ENCODE results near the gene KRT33B. TPM values are rescaled to one million over a fixed set of nuclear protein-coding genes. Genes with fewer than 3 reads are reported as not detected.

KRT33B gene
- total and polyA plus RNA-seq, 7 donors = not detected

- 70 to 75% methylated on average over 5 of the region's 5 CpGs for WGBS, 2 donors
Measured at GRCh38 chr17:41393294-41393693, 23.7 kb upstream of the KRT33B start.

GRCh38 chr17:41392278-41392677 lies 22.7 kb upstream of the KRT33B start:
- Histone ChIP-seq H3K4me1 (no peaks in the 10 kb centered on the region), H3K27me3 (no peaks in the 10 kb centered on the region), H3K9me3 (no peaks in the 10 kb centered on the region), H3K27ac (no peak overlapping the region), H3K36me3 (no peaks in the 10 kb centered on the region), H3K4me3 (no peak overlapping the region)
- intact Hi-C loops (cut with DNase I) = no loop called here
- TF ChIP-seq CTCF (IDR thresholded peaks at IDR 0.05) (no peak), POLR2A (IDR thresholded peaks at IDR 0.05) (no peak), EP300 (IDR thresholded peaks at IDR 0.05) (no peak), POLR2AphosphoS5 (IDR thresholded peaks at IDR 0.05) (no peak)
- no peak for DNase-seq
- WGBS, 2 donors = 95 to 98% methylated on average over 1 of the region's 1 CpG

More at GRCh38 chr17:41393294-41393693, 23.7 kb upstream of the KRT33B start:
- intact Hi-C loops (cut with DNase I) = no loop called here
- H3K27ac ChIP-seq = no peak overlapping the region
- no peaks in the 10 kb centered on the region for H3K4me1 ChIP-seq
- DNase-seq = no peak
- no peaks in the 10 kb centered on the region for H3K9me3 ChIP-seq
- H3K4me3 ChIP-seq = no peak overlapping the region
- H3K27me3 ChIP-seq = peaks cover 0 to under 1% (median 0%) of the 10 kb centered on the region in 3 donors
- no peaks in the 10 kb centered on the region for H3K36me3 ChIP-seq
- no peak for TF ChIP-seq EP300 (IDR thresholded peaks at IDR 0.05)
- TF ChIP-seq POLR2AphosphoS5 (IDR thresholded peaks at IDR 0.05) = no peak
- TF ChIP-seq CTCF (IDR thresholded peaks at IDR 0.05) = no peak
- no peak for TF ChIP-seq POLR2A (IDR thresholded peaks at IDR 0.05)

GRCh38 chr17:41391535-41391934 lies 21.9 kb upstream of the KRT33B start:
- H3K9me3 ChIP-seq = peaks cover 0 to 5% (median 2%) of the 10 kb centered on the region in 4 donors
- no peaks in the 10 kb centered on the region for H3K36me3 ChIP-seq
- no peak for DNase-seq
- TF ChIP-seq CTCF (IDR thresholded peaks at IDR 0.05) (no peak), POLR2AphosphoS5 (IDR thresholded peaks at IDR 0.05) (no peak), EP300 (IDR thresholded peaks at IDR 0.05) (no peak), POLR2A (IDR thresholded peaks at IDR 0.05) (no peak)
- no peak overlapping the region for H3K4me3 ChIP-seq
- WGBS, 2 donors = 52 to 67% methylated on average over 2 of the region's 2 CpGs
- no peak overlapping the region for H3K27ac ChIP-seq
- H3K4me1 ChIP-seq = no peaks in the 10 kb centered on the region
- intact Hi-C loops (cut with DNase I) = no loop called here
- no peaks in the 10 kb centered on the region for H3K27me3 ChIP-seq

- H3K27ac ChIP-seq = no peak overlapping the region
- TF ChIP-seq EP300 (IDR thresholded peaks at IDR 0.05) (no peak), POLR2AphosphoS5 (IDR thresholded peaks at IDR 0.05) (no peak), POLR2A (IDR thresholded peaks at IDR 0.05) (no peak), CTCF (IDR thresholded peaks at IDR 0.05) (no peak)
- no peak for DNase-seq
- intact Hi-C loops (cut with DNase I) = no loop called here
- 51 to 58% methylated on average over 7 of the region's 7 CpGs for WGBS, 2 donors
- H3K36me3 ChIP-seq = no peaks in the 10 kb centered on the region
- no peaks in the 10 kb centered on the region for H3K27me3 ChIP-seq
- no peak overlapping the region for H3K4me3 ChIP-seq
- H3K4me1 ChIP-seq = no peaks in the 10 kb centered on the region
- H3K9me3 ChIP-seq = peaks cover 0 to 6% (median 2%) of the 10 kb centered on the region in 4 donors
Measured at GRCh38 chr17:41390411-41390938, 20.9 kb upstream of the KRT33B start.

GRCh38 chr17:41387670-41388069 lies 18.1 kb upstream of the KRT33B start:
- no peak for DNase-seq
- 78 to 85% methylated on average over 4 of the region's 4 CpGs for WGBS, 2 donors
- intact Hi-C loops (cut with DNase I) = no loop called here
- H3K4me1 ChIP-seq = no peaks in the 10 kb centered on the region
- no peak for TF ChIP-seq CTCF (IDR thresholded peaks at IDR 0.05)
- no peak for TF ChIP-seq POLR2AphosphoS5 (IDR thresholded peaks at IDR 0.05)
- no peak for TF ChIP-seq POLR2A (IDR thresholded peaks at IDR 0.05)
- TF ChIP-seq EP300 (IDR thresholded peaks at IDR 0.05) = no peak
- no peak overlapping the region for H3K27ac ChIP-seq
- H3K4me3 ChIP-seq = no peak overlapping the region
- no peaks in the 10 kb centered on the region for H3K36me3 ChIP-seq
- peaks cover 0 to 6% (median 2%) of the 10 kb centered on the region in 4 donors for H3K9me3 ChIP-seq
- H3K27me3 ChIP-seq = no peaks in the 10 kb centered on the region

All from sigmoid colon (tissue), 7 donors.